Mesenchymal stem cell (in vitro differentiated cells and primary cell): ENCODE results near the gene AGPAT2.

Experiments
- DNase-seq: peaks from one replicate; pipeline ENCODE4 v3.0.0-alpha.2; 2013
- H2AFZ ChIP-seq: one replicate; pipeline ENCODE4 v1.6.1; 2013; ENCODE audit warnings: low read depth, mild to moderate bottlenecking, control low read depth, inconsistent platforms, low read length, moderate library complexity
- H2AK5ac ChIP-seq: 2 replicates; pipeline ENCODE4 v1.6.1; 2013; ENCODE audit warnings: low read length, moderate library complexity, mild to moderate bottlenecking, inconsistent platforms; ENCODE audit not compliant: severe bottlenecking
- H2BK120ac ChIP-seq: one replicate; pipeline ENCODE4 v1.6.1; 2013; ENCODE audit warnings: low read depth, mild to moderate bottlenecking, inconsistent platforms, low read length, moderate library complexity
- H2BK12ac ChIP-seq, 2 experiments: one replicate each; pipeline ENCODE4 v1.6.1; 2013; ENCODE audit warnings: inconsistent platforms in 2 of 2, low read length in 2 of 2, mild to moderate bottlenecking in 2 of 2, moderate library complexity in 2 of 2, control low read depth in 1 of 2
- H2BK15ac ChIP-seq: one replicate; pipeline ENCODE4 v1.6.1; 2013; ENCODE audit warnings: mild to moderate bottlenecking, low read depth, inconsistent platforms; ENCODE audit not compliant: poor library complexity, severe bottlenecking
- H2BK5ac ChIP-seq: 2 replicates; pipeline ENCODE4 v1.6.1; 2013; ENCODE audit warnings: low read depth, mild to moderate bottlenecking, low read length, control low read depth, inconsistent platforms; ENCODE audit not compliant: poor library complexity, severe bottlenecking
- H3K14ac ChIP-seq, 2 experiments: one replicate each; pipeline ENCODE4 v1.6.1; 2013; ENCODE audit warnings: inconsistent platforms in 2 of 2, low read length in 2 of 2, control low read depth in 1 of 2, mild to moderate bottlenecking in 1 of 2, moderate library complexity in 1 of 2
- H3K18ac ChIP-seq, 2 experiments: one replicate each; pipeline ENCODE4 v1.6.1; 2013; ENCODE audit warnings: inconsistent platforms in 2 of 2, low read length in 2 of 2, control low read depth in 1 of 2, low read depth in 1 of 2, mild to moderate bottlenecking in 1 of 2
- H3K23ac ChIP-seq, 2 experiments: one replicate each; pipeline ENCODE4 v1.6.1; 2013; ENCODE audit warnings: inconsistent platforms in 2 of 2, low read length in 2 of 2, mild to moderate bottlenecking in 2 of 2, moderate library complexity in 2 of 2, control low read depth in 1 of 2
- H3K27ac ChIP-seq: 2 replicates; pipeline ENCODE4 v1.5.1; 2013; ENCODE audit warnings: mild to moderate bottlenecking, moderate library complexity, low read length, control low read depth, inconsistent platforms; ENCODE audit not compliant: poor library complexity, severe bottlenecking
- H3K27me3 ChIP-seq, 2 experiments: 2 replicates each; pipeline versions ENCODE4 v1.6.1 to v1.7.0; 2013; ENCODE audit warnings: low read length in 2 of 2, mild to moderate bottlenecking in 2 of 2, moderate library complexity in 2 of 2, control low read depth in 1 of 2, inconsistent platforms in 1 of 2; ENCODE audit not compliant: control insufficient read depth in 1 of 2, insufficient read depth in 1 of 2
- H3K36me3 ChIP-seq, 2 experiments: 2 replicates each; pipeline versions ENCODE4 v1.6.1 to v1.7.0; 2013; ENCODE audit warnings: low read length in 2 of 2, control low read depth in 1 of 2, inconsistent platforms in 1 of 2, low read depth in 1 of 2, mild to moderate bottlenecking in 1 of 2; ENCODE audit not compliant: insufficient read depth in 2 of 2, control insufficient read depth in 1 of 2
- H3K4ac ChIP-seq, 2 experiments: one replicate each; pipeline ENCODE4 v1.6.1; 2013; ENCODE audit warnings: inconsistent platforms in 2 of 2, low read length in 2 of 2, mild to moderate bottlenecking in 2 of 2, moderate library complexity in 2 of 2, control low read depth in 1 of 2, low read depth in 1 of 2
- H3K4me1 ChIP-seq: 2 replicates; pipeline ENCODE4 v1.6.1; 2013; ENCODE audit warnings: low read depth, low read length, control low read depth; ENCODE audit not compliant: control insufficient read depth, insufficient read depth
- H3K4me2 ChIP-seq: 2 replicates; pipeline ENCODE4 v1.6.1; 2013; ENCODE audit warnings: low read length, mild to moderate bottlenecking, inconsistent platforms; ENCODE audit not compliant: poor library complexity, severe bottlenecking
- H3K4me3 ChIP-seq, 2 experiments: 2 replicates each; pipeline versions ENCODE4 v1.5.1 to v1.7.0; 2013; ENCODE audit warnings: low read length in 2 of 2, mild to moderate bottlenecking in 2 of 2, control low read depth in 1 of 2, low read depth in 1 of 2; ENCODE audit not compliant: insufficient read depth in 1 of 2
- H3K79me1 ChIP-seq: replicated peaks from 2 replicates; pipeline ENCODE4 v1.6.1; 2013; ENCODE audit warnings: mild to moderate bottlenecking, control low read depth, low read length, inconsistent platforms; ENCODE audit not compliant: poor library complexity, severe bottlenecking
- H3K9ac ChIP-seq: 2 replicates; pipeline ENCODE4 v1.7.0; 2013; ENCODE audit warnings: mild to moderate bottlenecking, low read length, moderate library complexity
- H3K9me3 ChIP-seq: 2 replicates; pipeline ENCODE4 v1.7.0; 2013; ENCODE audit warnings: mild to moderate bottlenecking, low read length; ENCODE audit not compliant: control insufficient read depth
- H4K8ac ChIP-seq: one replicate; pipeline ENCODE4 v1.6.1; 2013; ENCODE audit warnings: inconsistent platforms, mild to moderate bottlenecking, low read length, moderate library complexity
- H4K91ac ChIP-seq: one replicate; pipeline ENCODE4 v1.6.1; 2013; ENCODE audit warnings: mild to moderate bottlenecking, low read length, inconsistent platforms
- WGBS: methylation state at CpG from one replicate; pipeline ENCODE4 v1.1.7; 2013; ENCODE audit warnings: mixed read lengths; 5-methylcytosine and 5-hydroxymethylcytosine counted together

Gene AGPAT2

GRCh38 chr9:136626066-136626725, 61.1 kb downstream of the AGPAT2 start:
- H3K4me2 ChIP-seq = no peak overlapping the region
- WGBS = 91% methylated on average over 15 of the region's 30 CpGs
- H2BK15ac ChIP-seq = peak overlapping the region; percentile 26
- H3K23ac ChIP-seq = no peak overlapping the region
- peaks cover 0 to 28% of the 10 kb centered on the region in 2 experiments for H3K27me3 ChIP-seq
- H3K4ac ChIP-seq = peak overlapping the region in 1 of 2 experiments; percentile 66
- H2BK12ac ChIP-seq = peak overlapping the region; percentile 64 to 80
- H3K79me1 ChIP-seq = no peaks in the 10 kb centered on the region
- H3K18ac ChIP-seq = peak overlapping the region; percentile 27 to 67
- no peak for DNase-seq
- no peak overlapping the region for H3K4me3 ChIP-seq
- peak overlapping the region; percentile 66 for H4K91ac ChIP-seq
- H2BK120ac ChIP-seq = peak overlapping the region; percentile 45
- no peak overlapping the region for H3K27ac ChIP-seq
- H2BK5ac ChIP-seq = no peak overlapping the region
- H3K36me3 ChIP-seq = no peaks in the 10 kb centered on the region
- H2AFZ ChIP-seq = no peak overlapping the region
- H3K14ac ChIP-seq = peak overlapping the region in 1 of 2 experiments; percentile 30
- peak overlapping the region; percentile 19 for H4K8ac ChIP-seq
- H3K4me1 ChIP-seq = peaks cover 54% of the 10 kb centered on the region
- H3K9me3 ChIP-seq = no peaks in the 10 kb centered on the region
- no peak overlapping the region for H3K9ac ChIP-seq
- H2AK5ac ChIP-seq = no peak overlapping the region

- Histone ChIP-seq H3K23ac (no peak overlapping the region), H3K18ac (peak overlapping the region; percentile 67 to 76), H2BK15ac (peak overlapping the region; percentile 26), H2AK5ac (no peak overlapping the region), H3K9ac (no peak overlapping the region), H3K4me3 (no peak overlapping the region), H3K4ac (peak overlapping the region in 1 of 2 experiments; percentile 30), H2BK5ac (no peak overlapping the region), H3K36me3 (no peaks in the 10 kb centered on the region), H3K4me2 (no peak overlapping the region), H4K8ac (peak overlapping the region; percentile 81), H3K4me1 (peaks cover 58% of the 10 kb centered on the region), H3K27me3 (peaks cover 0 to 28% of the 10 kb centered on the region in 2 experiments), H3K14ac (no peak overlapping the region), H2BK12ac (peak overlapping the region; percentile 80 to 94), H3K79me1 (no peaks in the 10 kb centered on the region), H2AFZ (no peak overlapping the region), H3K9me3 (no peaks in the 10 kb centered on the region), H3K27ac (no peak overlapping the region), H4K91ac (peak overlapping the region; percentile 66), H2BK120ac (peak overlapping the region; percentile 69)
- 33% methylated on average over 19 of the region's 19 CpGs for WGBS
- DNase-seq = peak; percentile 78
Observed at GRCh38 chr9:136625101-136626065, 61.9 kb downstream of the AGPAT2 start.

GRCh38 chr9:136624184-136624951, 62.9 kb downstream of the AGPAT2 start:
- peak overlapping the region; percentile 93 for H2BK120ac ChIP-seq
- H3K18ac ChIP-seq = peak overlapping the region; percentile 26 to 79
- no peak overlapping the region for H3K9ac ChIP-seq
- H3K23ac ChIP-seq = no peak overlapping the region
- no peak overlapping the region for H3K4me3 ChIP-seq
- peak overlapping the region; percentile 5 for H4K91ac ChIP-seq
- H3K14ac ChIP-seq = peak overlapping the region in 1 of 2 experiments; percentile 76
- peak overlapping the region; percentile 34 for H2AK5ac ChIP-seq
- peaks cover 0 to 25% of the 10 kb centered on the region in 2 experiments for H3K27me3 ChIP-seq
- H2BK15ac ChIP-seq = peak overlapping the region; percentile 68
- H4K8ac ChIP-seq = peak overlapping the region; percentile 85
- H3K79me1 ChIP-seq = no peaks in the 10 kb centered on the region
- DNase-seq = no peak
- H3K4me1 ChIP-seq = peaks cover 65% of the 10 kb centered on the region
- H3K4ac ChIP-seq = peak overlapping the region; percentile 56 to 77
- H3K27ac ChIP-seq = no peak overlapping the region
- H2AFZ ChIP-seq = no peak overlapping the region
- H2BK12ac ChIP-seq = peak overlapping the region; percentile 65 to 94
- H3K36me3 ChIP-seq = no peaks in the 10 kb centered on the region
- H2BK5ac ChIP-seq = no peak overlapping the region
- H3K4me2 ChIP-seq = no peak overlapping the region
- H3K9me3 ChIP-seq = no peaks in the 10 kb centered on the region
- WGBS = 88% methylated on average over 16 of the region's 16 CpGs
